MG63 (cell line): ENCODE data around the gene PFDN6. TPM values are rescaled to one million over a fixed set of nuclear protein-coding genes. Genes with fewer than 3 reads are reported as not detected.
A peak's percentile ranks its signal among the peaks of the same experiment; 100 is the strongest.

ENCODE experiments used
- DNase-seq: peaks from one replicate; pipeline ENCODE4 v3.0.0-alpha.2; 2020
- H3K27me3 ChIP-seq: fragments of 250-450 bp; sonication (Bioruptor Pico); 2 replicates; pipeline ENCODE4 v1.5.1; 2020; ENCODE audit warnings: mild to moderate bottlenecking, moderate library complexity
- H3K36me3 ChIP-seq: fragments of 250-450 bp; sonication (Bioruptor Pico); 2 replicates; pipeline ENCODE4 v1.5.1; 2020; ENCODE audit warnings: mild to moderate bottlenecking, moderate library complexity
- H3K4me3 ChIP-seq: fragments of 250-450 bp; sonication (Bioruptor Pico); 2 replicates; pipeline ENCODE4 v1.5.1; 2020; ENCODE audit warnings: mild to moderate bottlenecking, moderate library complexity
- H3K9me3 ChIP-seq: fragments of 250-450 bp; sonication (Bioruptor Pico); 2 replicates; pipeline ENCODE4 v1.5.1; 2020; ENCODE audit warnings: mild to moderate bottlenecking, moderate library complexity
- total RNA-seq: library from RNA; depleted of rRNA; stranded (reverse); fragments of >200 nt; shearing (Covaris generic); gene quantifications from 2 replicates; pipeline ENCODE4 v1.2.3, GENCODE V29; 2014; ENCODE audit warnings: low replicate concordance

PFDN6 gene
- total RNA-seq, 1 experiment from 2014 or later = 488 TPM

GRCh38 chr6:33304216-33304615, 14.8 kb downstream of the PFDN6 start:
- H3K4me3 ChIP-seq = no peak overlapping the region
- no peak for DNase-seq
- H3K27me3 ChIP-seq = no peaks in the 10 kb centered on the region
- no peaks in the 10 kb centered on the region for H3K9me3 ChIP-seq
- peaks cover 64% of the 10 kb centered on the region for H3K36me3 ChIP-seq

- DNase-seq = no peak
- Histone ChIP-seq H3K27me3 (no peaks in the 10 kb centered on the region), H3K36me3 (peaks cover 68% of the 10 kb centered on the region), H3K4me3 (no peak overlapping the region), H3K9me3 (no peaks in the 10 kb centered on the region)
These were observed 15.7 kb downstream of the PFDN6 start for GRCh38 chr6:33305052-33305451.

DNA sequence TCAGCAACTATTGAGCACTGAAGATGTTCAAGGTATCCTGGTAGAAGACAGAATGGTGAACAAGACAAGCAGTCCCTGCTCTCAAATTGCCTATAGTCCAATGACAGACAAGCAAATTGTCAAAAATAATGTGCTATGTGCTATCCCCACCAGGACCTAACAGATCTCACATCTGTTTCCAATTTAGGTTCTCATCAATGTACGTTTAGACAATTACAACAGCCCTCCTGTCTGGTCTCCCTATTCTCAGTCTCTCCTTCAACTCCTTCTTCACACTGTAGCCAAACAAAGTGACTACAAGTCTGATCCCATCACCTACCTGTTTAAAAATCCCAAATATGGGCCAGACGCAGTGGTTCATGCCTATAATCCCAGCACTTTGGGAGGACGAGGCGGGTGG, 17.0 kb downstream of the PFDN6 start:
- Histone ChIP-seq H3K36me3 (peaks cover 74% of the 10 kb centered on the region), H3K27me3 (no peaks in the 10 kb centered on the region), H3K4me3 (no peak overlapping the region), H3K9me3 (no peaks in the 10 kb centered on the region)
- DNase-seq = no peak

DNA sequence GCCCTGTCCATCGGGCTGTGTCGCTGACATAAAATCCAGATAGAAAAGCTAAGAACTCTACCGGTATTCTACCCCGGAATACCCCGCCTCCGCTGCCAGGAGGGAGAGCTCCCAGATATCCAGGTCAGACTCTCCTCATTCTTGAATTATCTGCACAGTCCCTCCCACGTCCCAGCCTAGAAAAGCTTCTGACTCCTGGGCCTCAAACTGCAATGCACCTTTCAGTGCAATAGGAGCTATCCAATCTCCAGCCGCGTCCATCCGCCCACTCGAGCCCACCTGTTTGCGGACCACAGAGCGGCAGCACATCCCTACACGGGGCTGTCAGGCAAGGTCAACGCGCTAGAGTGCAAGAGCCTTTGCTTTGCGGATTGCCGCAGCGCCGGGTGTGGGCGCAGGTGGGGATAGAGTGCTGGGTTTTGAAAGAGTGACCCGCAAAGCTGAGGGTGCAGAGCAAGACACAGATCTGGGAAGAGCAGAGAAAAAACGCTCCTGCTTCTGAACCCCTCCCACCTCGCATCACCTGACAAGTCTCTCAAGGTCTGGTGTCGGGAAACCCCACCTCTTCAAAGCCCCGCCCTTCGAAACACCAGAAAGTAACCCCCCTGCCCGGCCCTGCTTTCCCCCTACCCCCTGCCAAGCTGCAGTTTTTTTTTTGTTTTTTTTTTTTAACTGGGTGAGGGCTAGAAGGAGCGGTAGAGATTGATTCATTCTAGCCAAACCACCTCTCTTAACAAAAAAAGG, 23.1 kb downstream of the PFDN6 start:
- H3K36me3 ChIP-seq = peaks cover 46% of the 10 kb centered on the region
- H3K27me3 ChIP-seq = no peaks in the 10 kb centered on the region
- H3K9me3 ChIP-seq = no peaks in the 10 kb centered on the region
- DNase-seq = peak; percentile 94
- H3K4me3 ChIP-seq = peak overlapping the region; percentile 92

- H3K9me3 ChIP-seq = no peaks in the 10 kb centered on the region
- H3K27me3 ChIP-seq = no peaks in the 10 kb centered on the region
- peak; percentile 80 for DNase-seq
- peaks cover 41% of the 10 kb centered on the region for H3K36me3 ChIP-seq
- H3K4me3 ChIP-seq = peak overlapping the region; percentile 92
These were observed 23.8 kb downstream of the PFDN6 start for GRCh38 chr6:33313105-33313708.

GRCh38 chr6:33313709-33314514, 24.5 kb downstream of the PFDN6 start, which contains the start of gene TAPBP:
Gene TAPBP, minus strand, starts transcription at chr6:33314078. Its CDS starts 37 bp downstream, at chr6:33314041.
- peaks cover 38% of the 10 kb centered on the region for H3K36me3 ChIP-seq
- no peaks in the 10 kb centered on the region for H3K27me3 ChIP-seq
- H3K9me3 ChIP-seq = no peaks in the 10 kb centered on the region
- DNase-seq = peak; percentile 87
- peak within 1 kb of the TSS; percentile 92 for H3K4me3 ChIP-seq

DNA sequence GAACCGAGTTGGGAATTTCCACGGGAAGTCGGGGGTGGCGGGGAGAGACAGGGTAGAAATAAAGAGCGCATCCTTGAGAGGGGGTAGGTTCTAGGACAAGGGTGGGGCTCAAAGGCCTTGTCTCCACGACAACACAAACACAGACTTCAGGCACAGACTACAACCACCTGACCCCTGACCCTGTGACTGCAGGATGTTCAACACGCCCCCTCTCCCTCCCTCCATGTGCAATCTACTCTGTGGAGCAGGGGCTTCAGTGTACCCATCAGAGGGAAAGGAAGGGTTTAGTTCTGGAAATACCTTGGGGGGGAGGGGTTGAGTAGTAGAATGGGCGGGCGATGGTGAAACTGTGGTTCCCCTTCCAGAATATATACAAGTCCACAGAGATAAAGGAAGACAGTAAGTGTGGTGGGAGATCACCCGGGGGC, 25.1 kb downstream of the PFDN6 start:
- DNase-seq = peak; percentile 89
- H3K4me3 ChIP-seq = peak overlapping the region; percentile 92
- no peaks in the 10 kb centered on the region for H3K27me3 ChIP-seq

GRCh38 chr6:33314943-33315792, 25.8 kb downstream of the PFDN6 start:
- peak overlapping the region; percentile 92; the same call in 1 of the 2 replicates for H3K4me3 ChIP-seq
- no peaks in the 10 kb centered on the region for H3K9me3 ChIP-seq
- no peaks in the 10 kb centered on the region for H3K27me3 ChIP-seq
- peaks cover 45% of the 10 kb centered on the region for H3K36me3 ChIP-seq
- no peak for DNase-seq

More for the DNA sequence above, 25.1 kb downstream of the PFDN6 start:
- H3K9me3 ChIP-seq = no peaks in the 10 kb centered on the region
- peaks cover 45% of the 10 kb centered on the region for H3K36me3 ChIP-seq

GRCh38 chr6:33315793-33316602, 26.6 kb downstream of the PFDN6 start:
- no peak for DNase-seq
- no peaks in the 10 kb centered on the region for H3K9me3 ChIP-seq
- H3K27me3 ChIP-seq = no peaks in the 10 kb centered on the region
- no peak overlapping the region for H3K4me3 ChIP-seq
- peaks cover 40% of the 10 kb centered on the region for H3K36me3 ChIP-seq

GRCh38 chr6:33316603-33317418, 27.4 kb downstream of the PFDN6 start:
- no peaks in the 10 kb centered on the region for H3K9me3 ChIP-seq
- no peaks in the 10 kb centered on the region for H3K27me3 ChIP-seq
- DNase-seq = no peak
- peak overlapping the region; percentile 23 for H3K4me3 ChIP-seq
- H3K36me3 ChIP-seq = peaks cover 32% of the 10 kb centered on the region

GRCh38 chr6:33317419-33317668, 27.9 kb downstream of the PFDN6 start:
- Histone ChIP-seq H3K36me3 (peaks cover 26% of the 10 kb centered on the region), H3K4me3 (peak overlapping the region; percentile 23), H3K27me3 (no peaks in the 10 kb centered on the region), H3K9me3 (no peaks in the 10 kb centered on the region)
- no peak for DNase-seq

GRCh38 chr6:33317669-33318425, 28.4 kb downstream of the PFDN6 start, which contains the start of gene ZBTB22:
Gene ZBTB22, minus strand, starts transcription at chr6:33317744. Its CDS starts 828 bp downstream, at chr6:33316916.
- Histone ChIP-seq H3K36me3 (peaks cover 24% of the 10 kb centered on the region), H3K27me3 (no peaks in the 10 kb centered on the region), H3K4me3 (peak within 1 kb of the TSS; percentile 57), H3K9me3 (no peaks in the 10 kb centered on the region)
- DNase-seq = peak; percentile 96

GRCh38 chr6:33318426-33319073, 29.1 kb downstream of the PFDN6 start:
- Histone ChIP-seq H3K9me3 (no peaks in the 10 kb centered on the region), H3K4me3 (peak overlapping the region; percentile 57), H3K27me3 (no peaks in the 10 kb centered on the region), H3K36me3 (peaks cover 18% of the 10 kb centered on the region)
- DNase-seq = no peak

DNA sequence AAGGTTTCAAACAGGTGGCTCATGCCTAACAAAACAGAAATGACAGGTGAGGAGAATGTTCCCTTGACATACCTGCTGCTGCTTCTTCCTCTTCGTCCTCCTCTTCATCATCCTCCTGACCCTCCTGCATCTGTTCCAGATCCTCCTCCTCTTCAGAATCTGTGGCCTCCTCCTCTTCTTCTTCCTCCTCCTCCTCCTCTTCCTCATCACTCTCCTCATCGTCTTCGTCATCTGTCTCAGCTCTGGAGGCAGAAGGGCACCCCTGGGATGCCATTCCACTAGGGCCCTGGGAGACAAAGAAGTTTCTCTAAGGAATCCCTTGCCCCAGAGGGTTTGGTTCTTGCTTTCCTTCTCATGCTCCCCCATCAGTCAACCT, 30.5 kb downstream of the PFDN6 start:
- Histone ChIP-seq H3K9me3 (no peaks in the 10 kb centered on the region), H3K27me3 (no peaks in the 10 kb centered on the region), H3K4me3 (no peak overlapping the region), H3K36me3 (peaks cover 18% of the 10 kb centered on the region)
- no peak for DNase-seq
